ENCODE results near the gene CYP4F22. TPM values are rescaled to one million over a fixed set of nuclear protein-coding genes. Genes with fewer than 3 reads are reported as not detected.

Gene CYP4F22
- total RNA-seq, 1 experiment from 2014 or later = not detected

GRCh38 chr19:15517778-15518177, 9.5 kb downstream of the CYP4F22 start:
- Histone ChIP-seq H3T11ph (ENCODE audit: low read length) (no peak overlapping the region), H3K9me3 (ENCODE audit: control insufficient read depth, low read depth, low read length) (peaks cover 55% of the 10 kb centered on the region), H3K79me2 (ENCODE audit: insufficient read depth, low read length) (no peaks in the 10 kb centered on the region), H4K20me1 (ENCODE audit: control insufficient read depth, insufficient read depth, insufficient read length) (no peaks in the 10 kb centered on the region), H3K79me1 (ENCODE audit: insufficient read depth, low read depth, low read length, poor library complexity, severe bottlenecking) (no peaks in the 10 kb centered on the region), H2AFZ (ENCODE audit: low read length) (no peak overlapping the region), H3K27me3 (ENCODE audit: insufficient read depth, low read length) (no peaks in the 10 kb centered on the region), H3K14ac (ENCODE audit: insufficient read depth, low read length) (no peak overlapping the region), H3K4me1 (ENCODE audit: insufficient read depth, low read length) (no peaks in the 10 kb centered on the region), H2BK5ac (ENCODE audit: insufficient read length, low read length) (no peak overlapping the region), H4K8ac (replicated peaks; ENCODE audit: insufficient read length, low read depth, low read length) (no peak overlapping the region), H3K56ac (ENCODE audit: insufficient read length, low read depth, low read length) (no peak overlapping the region), H3K4ac (ENCODE audit: low read depth, low read length) (no peak overlapping the region), H3K27ac (ENCODE audit: insufficient read length, low read depth, low read length) (no peak overlapping the region), H2BK15ac (ENCODE audit: low read depth, low read length) (no peak overlapping the region), H4K91ac (ENCODE audit: insufficient read length, low read depth, low read length) (no peak overlapping the region), H2BK20ac (ENCODE audit: low read depth, low read length, poor library complexity, severe bottlenecking) (no peak overlapping the region), H3K23ac (ENCODE audit: insufficient read length, low read depth, low read length) (no peak overlapping the region), H3K18ac (ENCODE audit: insufficient read length, low read depth, low read length) (no peak overlapping the region), H2BK12ac (ENCODE audit: insufficient read length, low read depth, low read length) (no peak overlapping the region), H3K23me2 (ENCODE audit: insufficient read length, low read depth, low read length, poor library complexity, severe bottlenecking) (no peaks in the 10 kb centered on the region), H2BK120ac (ENCODE audit: low read depth, low read length, poor library complexity, severe bottlenecking) (no peak overlapping the region), H4K5ac (ENCODE audit: insufficient read length, low read depth, low read length) (no peak overlapping the region), H2AK5ac (ENCODE audit: insufficient read length, low read length) (no peak overlapping the region), H3K9ac (ENCODE audit: extremely low read depth, insufficient read length, low read length) (no peak overlapping the region), H3K4me2 (ENCODE audit: insufficient read depth, insufficient read length, low read length) (no peak overlapping the region)
- Mint-ChIP-seq H3K4me1 (no peaks in the 10 kb centered on the region), H3K27ac (no peak overlapping the region), H3K4me3 (no peak overlapping the region), H3K36me3 (ENCODE audit: insufficient read depth in 1 of 3, low read depth in 3 of 3) (peaks cover 7 to 22% (median 13%) of the 10 kb centered on the region in 3 experiments; a peak in 6 of 7 replicates), H3K27me3 (ENCODE audit: low read depth) (peaks cover 9% of the 10 kb centered on the region), H3K9me3 (peaks cover 53 to 89% of the 10 kb centered on the region in 2 experiments)
- WGBS (ENCODE audit: extremely low coverage, insufficient read length, low lambda C conversion rate) = no CpG with 5 or more reads among the region's 1 CpG
- no peak for TF ChIP-seq CTCF (conservative IDR thresholded peaks at IDR 0.05)
- no peak for DNase-seq
